HL-60/S4 treated with phorbol 12-myristate 13-acetate at 8.2 ng/mL for 4 days and 3 days (cell line): Measurements from ENCODE around the gene CRABP2.

Experiments used
- in situ Hi-C: fragments of 300-500 bp; cut with MboI; formaldehyde crosslinking; loops from 2 replicates; pipeline ENCODE4 v1.15.0; 2022; ENCODE audit warnings: low sequenced_read_pairs

Gene CRABP2

GRCh38 chr1:156691665-156692440, 13.5 kb downstream of the CRABP2 start:
- in situ Hi-C loops: no loop called here

GRCh38 chr1:156691191-156691590, 14.2 kb downstream of the CRABP2 start:
- in situ Hi-C loops: no loop called here

- in situ Hi-C loops: no loop called here
Observed at GRCh38 chr1:156690675-156691036, 14.7 kb downstream of the CRABP2 start.

GRCh38 chr1:156689953-156690674, 15.3 kb downstream of the CRABP2 start:
- in situ Hi-C loops: no loop called here

GRCh38 chr1:156689035-156689952, 16.1 kb downstream of the CRABP2 start:
- in situ Hi-C loops: no loop called here

- in situ Hi-C loops: no loop called here
Observed at GRCh38 chr1:156684227-156684782, 21.1 kb downstream of the CRABP2 start.

- in situ Hi-C loops: no loop called here
Observed at GRCh38 chr1:156682166-156682890, 23.1 kb downstream of the CRABP2 start.

GRCh38 chr1:156681196-156681960, 24.0 kb downstream of the CRABP2 start:
- in situ Hi-C loops: no loop called here

- in situ Hi-C loops: no loop called here
Observed at GRCh38 chr1:156680056-156680455, 25.3 kb downstream of the CRABP2 start.

- in situ Hi-C loops: no loop called here
Observed at GRCh38 chr1:156677616-156678596, 27.5 kb downstream of the CRABP2 start.

GRCh38 chr1:156676820-156677615, 28.4 kb downstream of the CRABP2 start, which contains the start of gene NES:
TSS of gene NES (minus strand) at chr1:156677407. CDS start at chr1:156677264, 143 bp downstream.
- in situ Hi-C loops: no loop called here

GRCh38 chr1:156676114-156676819, 29.1 kb downstream of the CRABP2 start:
- in situ Hi-C loops: no loop called here

GRCh38 chr1:156675210-156676113, 29.9 kb downstream of the CRABP2 start:
- in situ Hi-C loops: no loop called here

- in situ Hi-C loops: no loop called here
Observed at GRCh38 chr1:156673387-156674121, 31.8 kb downstream of the CRABP2 start.

GRCh38 chr1:156671804-156672203, 33.6 kb downstream of the CRABP2 start:
- in situ Hi-C loops: no loop called here
